Measurements from ENCODE around the gene MRPL30. TPM values are rescaled to one million over a fixed set of nuclear protein-coding genes. Genes with fewer than 3 reads are reported as not detected.

The MRPL30 gene
- total RNA-seq, 6 donors from 2014 or later = 9.4 to 44.5 (median 17.0) TPM

GRCh38 chr2:99166218-99166617, 14.8 kb upstream of the MRPL30 start:
- TF ChIP-seq EP300 (IDR thresholded peaks at IDR 0.05) = peak in 1 of 4 donors; percentile 57
- TF ChIP-seq, protein P1, sequence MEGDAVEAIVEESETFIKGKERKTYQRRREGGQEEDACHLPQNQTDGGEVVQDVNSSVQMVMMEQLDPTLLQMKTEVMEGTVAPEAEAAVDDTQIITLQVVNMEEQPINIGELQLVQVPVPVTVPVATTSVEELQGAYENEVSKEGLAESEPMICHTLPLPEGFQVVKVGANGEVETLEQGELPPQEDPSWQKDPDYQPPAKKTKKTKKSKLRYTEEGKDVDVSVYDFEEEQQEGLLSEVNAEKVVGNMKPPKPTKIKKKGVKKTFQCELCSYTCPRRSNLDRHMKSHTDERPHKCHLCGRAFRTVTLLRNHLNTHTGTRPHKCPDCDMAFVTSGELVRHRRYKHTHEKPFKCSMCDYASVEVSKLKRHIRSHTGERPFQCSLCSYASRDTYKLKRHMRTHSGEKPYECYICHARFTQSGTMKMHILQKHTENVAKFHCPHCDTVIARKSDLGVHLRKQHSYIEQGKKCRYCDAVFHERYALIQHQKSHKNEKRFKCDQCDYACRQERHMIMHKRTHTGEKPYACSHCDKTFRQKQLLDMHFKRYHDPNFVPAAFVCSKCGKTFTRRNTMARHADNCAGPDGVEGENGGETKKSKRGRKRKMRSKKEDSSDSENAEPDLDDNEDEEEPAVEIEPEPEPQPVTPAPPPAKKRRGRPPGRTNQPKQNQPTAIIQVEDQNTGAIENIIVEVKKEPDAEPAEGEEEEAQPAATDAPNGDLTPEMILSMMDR (IDR thresholded peaks at IDR 0.05) = no peak
- TF ChIP-seq POLR2AphosphoS5 (IDR thresholded peaks at IDR 0.05) = no peak
- Histone ChIP-seq H3K27ac (no peak overlapping the region), H3K4me1 (peaks cover 0 to 2% (median 0%) of the 10 kb centered on the region in 4 donors), H3K36me3 (peaks cover 0 to 62% (median 16%) of the 10 kb centered on the region in 4 donors), H3K4me3 (no peak overlapping the region), H3K9me3 (no peaks in the 10 kb centered on the region), H3K27me3 (no peaks in the 10 kb centered on the region)
- peak; percentile 41 to 89 for ATAC-seq (ENCODE audit: low FRiP score in 2 of 2)
- DNase-seq = peak in 1 of 2 donors; percentile 67
- 61 to 72% methylated on average over 5 of the region's 5 CpGs for WGBS, 2 donors

DNA sequence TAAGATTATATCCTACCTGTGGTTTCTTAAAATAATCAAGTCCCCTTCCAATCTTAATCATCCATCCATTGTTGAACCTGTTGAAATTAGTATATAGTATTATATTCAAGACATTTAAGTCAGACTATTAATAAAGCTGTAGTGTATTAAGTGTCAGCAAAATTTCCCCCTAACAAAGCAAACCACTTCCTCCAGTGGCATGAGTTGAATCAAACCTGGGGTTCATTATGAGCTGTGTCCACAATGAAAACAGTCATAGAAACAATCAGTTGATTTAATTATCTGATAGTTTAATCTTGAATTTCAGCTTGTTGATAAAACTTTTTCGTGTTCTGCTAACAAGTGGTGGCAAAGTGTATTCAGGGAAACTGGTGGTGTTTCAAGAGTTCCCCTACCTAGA, 11.4 kb upstream of the MRPL30 start:
- Histone ChIP-seq H3K27me3 (no peaks in the 10 kb centered on the region), H3K27ac (no peak overlapping the region), H3K9me3 (no peaks in the 10 kb centered on the region), H3K4me3 (no peak overlapping the region), H3K36me3 (peaks cover 0 to 77% (median 19%) of the 10 kb centered on the region in 4 donors), H3K4me1 (peaks cover 0 to 2% (median 0%) of the 10 kb centered on the region in 4 donors)
- 53 to 54% methylated on average over 1 of the region's 1 CpG for WGBS, 2 donors
- no peak for TF ChIP-seq POLR2A (IDR thresholded peaks at IDR 0.05)
- TF ChIP-seq POLR2AphosphoS5 (IDR thresholded peaks at IDR 0.05) = no peak
- no peak for TF ChIP-seq EP300 (IDR thresholded peaks at IDR 0.05)
- TF ChIP-seq, protein P1 (IDR thresholded peaks at IDR 0.05) = no peak
- no peak for ATAC-seq (ENCODE audit: low FRiP score in 2 of 2)
- DNase-seq = no peak

DNA sequence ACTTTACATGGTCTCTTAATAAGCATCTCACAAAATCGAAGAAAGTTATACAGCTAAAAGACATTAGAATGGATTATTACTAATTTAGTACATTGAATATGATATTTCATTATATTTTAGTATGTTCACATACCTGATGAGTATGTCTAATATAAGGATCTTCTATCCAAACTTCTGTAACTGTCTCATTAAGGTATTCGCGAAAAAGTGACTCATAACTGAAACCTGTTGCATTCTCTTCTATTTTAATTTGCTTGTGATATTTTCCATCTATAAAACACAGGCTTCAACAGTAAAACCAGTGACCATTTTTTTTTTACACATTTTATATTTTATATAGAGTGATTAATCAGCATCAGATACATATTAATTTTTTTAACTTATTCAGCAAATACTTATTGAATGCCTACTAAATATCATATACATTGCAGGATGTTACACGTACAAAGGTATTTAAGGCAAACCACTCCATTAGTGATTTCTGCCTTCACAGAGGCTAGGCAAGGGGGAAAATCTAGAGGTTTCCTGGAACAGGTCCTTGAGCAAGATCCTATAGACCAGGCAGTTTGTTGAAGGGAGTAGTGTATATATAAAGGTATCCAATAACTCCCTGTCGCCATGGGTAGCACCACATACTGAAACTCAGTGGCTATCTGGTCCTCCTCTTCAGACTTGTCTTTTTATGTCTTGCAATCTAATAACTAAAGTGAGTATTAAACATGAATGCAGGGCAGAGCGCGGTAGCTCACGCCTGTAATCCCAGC, 9.4 kb upstream of the MRPL30 start:
- Histone ChIP-seq H3K4me1 (no peaks in the 10 kb centered on the region), H3K9me3 (no peaks in the 10 kb centered on the region), H3K36me3 (peaks cover 0 to 72% (median 19%) of the 10 kb centered on the region in 4 donors), H3K4me3 (no peak overlapping the region), H3K27ac (no peak overlapping the region), H3K27me3 (no peaks in the 10 kb centered on the region)
- TF ChIP-seq, protein P1 (IDR thresholded peaks at IDR 0.05) = no peak
- TF ChIP-seq EP300 (IDR thresholded peaks at IDR 0.05) (no peak), POLR2AphosphoS5 (IDR thresholded peaks at IDR 0.05) (no peak), POLR2A (IDR thresholded peaks at IDR 0.05) (no peak)
- WGBS, 2 donors = 97 to 99% methylated on average over 8 of the region's 8 CpGs
- ATAC-seq (ENCODE audit: low FRiP score in 2 of 2) (no peak), DNase-seq (no peak)

DNA sequence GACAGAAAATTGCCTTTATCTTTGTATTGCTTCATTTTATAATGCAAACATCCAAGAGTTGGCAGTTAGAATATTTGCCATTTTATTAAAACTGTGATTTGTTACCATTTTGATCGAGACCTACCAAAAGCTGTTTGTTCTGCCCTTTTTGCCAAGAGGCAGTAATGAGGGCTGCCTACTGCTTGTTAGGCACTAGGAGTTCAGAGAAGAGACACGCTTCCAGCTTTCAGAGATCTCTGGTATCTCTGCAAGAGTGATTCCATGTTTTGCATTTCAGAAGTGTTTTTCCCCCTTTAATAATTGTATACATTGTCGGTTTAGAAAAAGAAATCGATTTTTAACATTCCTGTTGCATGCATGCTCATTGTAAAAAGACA, 628 bp downstream of the MRPL30 start:
- Histone ChIP-seq H3K4me3 (peak overlapping the region; percentile 51 to 84 (median 68)), H3K27ac (peak overlapping the region in 3 of 4 donors; percentile 80 to 89 (median 84)), H3K4me1 (peaks cover 31 to 40% (median 35%) of the 10 kb centered on the region in 4 donors), H3K27me3 (no peaks in the 10 kb centered on the region), H3K9me3 (no peaks in the 10 kb centered on the region), H3K36me3 (peaks cover 0 to under 1% (median 0%) of the 10 kb centered on the region in 4 donors)
- 6% methylated on average over 4 of the region's 4 CpGs for WGBS, 2 donors
- DNase-seq (no peak), ATAC-seq (ENCODE audit: low FRiP score in 2 of 2) (no peak)
- TF ChIP-seq POLR2AphosphoS5 (IDR thresholded peaks at IDR 0.05) (no peak), EP300 (IDR thresholded peaks at IDR 0.05) (no peak), POLR2A (IDR thresholded peaks at IDR 0.05) (no peak)
- TF ChIP-seq, protein P1 (IDR thresholded peaks at IDR 0.05) = no peak
